ENCODE results near the gene CPNE5. TPM values are rescaled to one million over a fixed set of nuclear protein-coding genes. Genes with fewer than 3 reads are reported as not detected.

The CPNE5 gene
- total RNA-seq, 1 experiment from 2014 or later, result not detected

- Mint-ChIP-seq H3K27me3 (ENCODE audit: insufficient read depth, unreplicated experiment) (no peaks in the 10 kb centered on the region), H3K27ac (ENCODE audit: unreplicated experiment) (peak overlapping the region; percentile 23), H3K4me1 (ENCODE audit: low read depth, unreplicated experiment) (peaks cover 4% of the 10 kb centered on the region), H3K9me3 (ENCODE audit: unreplicated experiment) (no peaks in the 10 kb centered on the region), H3K36me3 (ENCODE audit: insufficient read depth, unreplicated experiment) (peaks cover 18% of the 10 kb centered on the region), H3K4me3 (ENCODE audit: unreplicated experiment) (no peak overlapping the region)
- Histone ChIP-seq H3K36me3 (ENCODE audit: control insufficient read depth, insufficient read depth, low read length) (no peaks in the 10 kb centered on the region; the same call in 1 of the 2 replicates), H3K9me3 (no peaks in the 10 kb centered on the region), H3K4me3 (ENCODE audit: low read depth, low read length) (no peak overlapping the region), H3K27me3 (replicated peaks; ENCODE audit: control insufficient read depth, insufficient read depth, low read length) (no peaks in the 10 kb centered on the region), H3K4me1 (no peaks in the 10 kb centered on the region)
- ChIA-PET CTCF (interaction anchor here (0.6 to 2.7 kb wide), 5 partner anchors 19 to 88 kb away, joined by 3 to 15 read pairs (median 6); partner anchors contain the start of gene PPIL1), POLR2A (interaction anchor here (1.8 kb wide), 1 partner anchor 21 kb away, joined by 9 read pairs; the partner anchor contains the start of gene PPIL1)
- no TSS peak for BruUV-seq (replicated peaks)
- DNase-seq, result no peak
- intact Hi-C loops (cut with micrococcal nuclease; ENCODE audit: unreplicated experiment), result no loop called here
- no peak for TF ChIP-seq CTCF (IDR thresholded peaks at IDR 0.05; ENCODE audit: insufficient read depth in 1 of 2, low read depth in 1 of 2, low read length in 1 of 2, severe bottlenecking in 1 of 2, unreplicated experiment in 1 of 2)
These were observed 14.1 kb upstream of the CPNE5 start for GRCh38 chr6:36853325-36853724.

- Mint-ChIP-seq H3K9me3 (ENCODE audit: unreplicated experiment) (no peaks in the 10 kb centered on the region), H3K4me1 (ENCODE audit: low read depth, unreplicated experiment) (peaks cover 8% of the 10 kb centered on the region), H3K36me3 (ENCODE audit: insufficient read depth, unreplicated experiment) (peaks cover 18% of the 10 kb centered on the region), H3K27ac (ENCODE audit: unreplicated experiment) (peak overlapping the region; percentile 23), H3K27me3 (ENCODE audit: insufficient read depth, unreplicated experiment) (no peaks in the 10 kb centered on the region), H3K4me3 (ENCODE audit: unreplicated experiment) (no peak overlapping the region)
- CTCF ChIA-PET, result interaction anchor here (0.7 to 2.7 kb wide), 11 partner anchors 15 to 99 kb away, joined by 3 to 15 read pairs (median 5); partner anchors contain the start of gene PPIL1
- no peaks in the 10 kb centered on the region; the same call in 1 of the 2 replicates for H3K36me3 ChIP-seq (ENCODE audit: control insufficient read depth, insufficient read depth, low read length)
- no TSS peak for BruUV-seq (replicated peaks)
- no peaks in the 10 kb centered on the region for H3K27me3 ChIP-seq (replicated peaks; ENCODE audit: control insufficient read depth, insufficient read depth, low read length)
- no peak for DNase-seq
- POLR2A ChIA-PET, result interaction anchor here (1.8 kb wide), 1 partner anchor 22 kb away, joined by 9 read pairs; the partner anchor contains the start of gene PPIL1
- H3K4me3 ChIP-seq (ENCODE audit: low read depth, low read length), result no peak overlapping the region
- H3K4me1 ChIP-seq, result no peaks in the 10 kb centered on the region
- H3K9me3 ChIP-seq, result no peaks in the 10 kb centered on the region
- intact Hi-C loops (cut with micrococcal nuclease; ENCODE audit: unreplicated experiment), result no loop called here
- no peak for TF ChIP-seq CTCF (IDR thresholded peaks at IDR 0.05; ENCODE audit: insufficient read depth in 1 of 2, low read depth in 1 of 2, low read length in 1 of 2, severe bottlenecking in 1 of 2, unreplicated experiment in 1 of 2)
These were observed 13.4 kb upstream of the CPNE5 start for GRCh38 chr6:36852481-36853147.

GRCh38 chr6:36851626-36852025, 12.4 kb upstream of the CPNE5 start:
- no peaks in the 10 kb centered on the region for H3K9me3 ChIP-seq
- TF ChIP-seq CTCF (IDR thresholded peaks at IDR 0.05; ENCODE audit: insufficient read depth in 1 of 2, low read depth in 1 of 2, low read length in 1 of 2, severe bottlenecking in 1 of 2, unreplicated experiment in 1 of 2), result no peak
- H3K4me3 ChIP-seq (ENCODE audit: low read depth, low read length), result no peak overlapping the region
- no peaks in the 10 kb centered on the region for H3K4me1 ChIP-seq
- no peaks in the 10 kb centered on the region for H3K27me3 Mint-ChIP-seq (ENCODE audit: insufficient read depth, unreplicated experiment)
- peaks cover 18% of the 10 kb centered on the region for H3K36me3 Mint-ChIP-seq (ENCODE audit: insufficient read depth, unreplicated experiment)
- DNase-seq, result no peak
- intact Hi-C loops (cut with micrococcal nuclease; ENCODE audit: unreplicated experiment), result loop anchor here (1.0 kb wide), 2 partner anchors 41 to 85 kb away; no protein-coding TSS in a partner anchor
- no TSS peak for BruUV-seq (replicated peaks)
- no peaks in the 10 kb centered on the region for H3K9me3 Mint-ChIP-seq (ENCODE audit: unreplicated experiment)
- H3K4me1 Mint-ChIP-seq (ENCODE audit: low read depth, unreplicated experiment), result peaks cover 8% of the 10 kb centered on the region
- H3K4me3 Mint-ChIP-seq (ENCODE audit: unreplicated experiment), result no peak overlapping the region
- POLR2A ChIA-PET, result no interaction called here
- H3K27ac Mint-ChIP-seq (ENCODE audit: unreplicated experiment), result no peak overlapping the region
- H3K27me3 ChIP-seq (replicated peaks; ENCODE audit: control insufficient read depth, insufficient read depth, low read length), result no peaks in the 10 kb centered on the region
- H3K36me3 ChIP-seq (ENCODE audit: control insufficient read depth, insufficient read depth, low read length), result no peaks in the 10 kb centered on the region; the same call in 1 of the 2 replicates
- CTCF ChIA-PET, result interaction anchor here (0.6 to 2.7 kb wide), 15 partner anchors 22 to 361 kb away, joined by 3 to 16 read pairs (median 4); partner anchors contain the start of gene PPIL1
